CD14-positive monocyte (primary cell): ENCODE measurements around the gene ARF5. TPM values are rescaled to one million over a fixed set of nuclear protein-coding genes. Genes with fewer than 3 reads are reported as not detected.

Experiments used
- DNase-seq, 3 donors: peaks; one replicate each; pipeline ENCODE4 v3.0.0-alpha.2; 2011 to 2022
- H2AFZ ChIP-seq: 2 replicates; pipeline ENCODE4 v1.6.0; 2012; ENCODE audit warnings: mild to moderate bottlenecking, low read depth, low read length, inconsistent platforms; ENCODE audit not compliant: insufficient read depth, poor library complexity, severe bottlenecking
- H3K27ac ChIP-seq, 2 donors: 1 replicate in 1 of 2; 2 replicates in 1 of 2; pipeline ENCODE4 v1.5.1; 2012 to 2013; ENCODE audit warnings: low read length in 2 of 2, control low read depth in 1 of 2, inconsistent platforms in 1 of 2, low read depth in 1 of 2, mild to moderate bottlenecking in 1 of 2
- H3K27me3 ChIP-seq, 2 donors: one replicate each; pipeline versions ENCODE4 v1.6.0 to v1.6.1; 2011 to 2013; ENCODE audit warnings: low read length in 2 of 2; ENCODE audit not compliant: control insufficient read depth in 2 of 2, insufficient read depth in 2 of 2
- H3K36me3 ChIP-seq, 2 donors: replicated peaks in 1 of 2; 1 replicate in 1 of 2; 2 replicates in 1 of 2; pipeline versions ENCODE4 v1.5.1 to v1.6.1; 2012 to 2013; ENCODE audit warnings: low read length in 2 of 2, control low read depth in 1 of 2, inconsistent platforms in 1 of 2, mild to moderate bottlenecking in 1 of 2; ENCODE audit not compliant: insufficient read depth in 2 of 2, control insufficient read depth in 1 of 2
- H3K4me1 ChIP-seq, 2 donors: 1 replicate in 1 of 2; 2 replicates in 1 of 2; pipeline versions ENCODE4 v1.5.1 to v1.6.1; 2012 to 2013; ENCODE audit warnings: low read length in 2 of 2, control low read depth in 1 of 2, inconsistent platforms in 1 of 2, mild to moderate bottlenecking in 1 of 2, moderate library complexity in 1 of 2; ENCODE audit not compliant: insufficient read depth in 2 of 2, control insufficient read depth in 1 of 2
- H3K4me2 ChIP-seq: replicated peaks from 2 replicates; pipeline ENCODE3; 2012; ENCODE audit warnings: low read length, moderate library complexity, mild to moderate bottlenecking; ENCODE audit not compliant: poor library complexity, severe bottlenecking; ENCODE audit errors: extremely low read depth
- H3K4me3 ChIP-seq, 3 experiments: fragments of 200-600 bp in 1 of 3; sonication (generic) in 1 of 3; replicated peaks in 1 of 3; 1 replicate in 2 of 3; 2 replicates in 1 of 3; pipeline ENCODE4 v1.5.1; 2011 to 2013; ENCODE audit warnings: low read length in 3 of 3, mild to moderate bottlenecking in 3 of 3, control low read depth in 2 of 3, low read depth in 2 of 3, inconsistent platforms in 1 of 3, moderate library complexity in 1 of 3
- H3K79me2 ChIP-seq: 2 replicates; pipeline ENCODE4 v1.6.0; 2012; ENCODE audit warnings: mild to moderate bottlenecking, control low read depth, inconsistent platforms, low read length, moderate library complexity; ENCODE audit not compliant: insufficient read depth
- H3K9ac ChIP-seq: 2 replicates; pipeline ENCODE4 v1.6.0; 2017; ENCODE audit warnings: low read length, mild to moderate bottlenecking; ENCODE audit not compliant: insufficient read depth, poor library complexity, severe bottlenecking
- H3K9me3 ChIP-seq, 2 donors: replicated peaks in 1 of 2; 1 replicate in 1 of 2; 2 replicates in 1 of 2; pipeline versions ENCODE4 v1.5.1 to v1.6.1; 2012 to 2013; ENCODE audit warnings: low read length in 2 of 2, control low read depth in 1 of 2; ENCODE audit not compliant: control insufficient read depth in 1 of 2, insufficient read depth in 1 of 2
- H4K20me1 ChIP-seq: 2 replicates; pipeline ENCODE4 v1.6.0; 2012; ENCODE audit warnings: mild to moderate bottlenecking, low read length, control low read depth, moderate library complexity; ENCODE audit not compliant: insufficient read depth
- H3K27ac Mint-ChIP-seq, 7 donors: one replicate each; pipeline ENCODE4 v1.8.0; 2020; ENCODE audit warnings: mild to moderate bottlenecking in 7 of 7, mixed read lengths in 7 of 7, moderate library complexity in 6 of 7, inconsistent platforms in 2 of 7
- H3K27me3 Mint-ChIP-seq, 3 donors: one replicate each; pipeline ENCODE4 v1.8.0; 2021 to 2022; ENCODE audit warnings: low read depth in 3 of 3, mild to moderate bottlenecking in 3 of 3, mixed read lengths in 3 of 3, moderate library complexity in 3 of 3, inconsistent platforms in 1 of 3
- H3K36me3 Mint-ChIP-seq, 2 donors: one replicate each; pipeline ENCODE4 v1.8.0; 2020; ENCODE audit warnings: mixed read lengths in 2 of 2, inconsistent platforms in 1 of 2, mild to moderate bottlenecking in 1 of 2
- H3K4me1 Mint-ChIP-seq: one replicate; pipeline ENCODE4 v1.8.0; 2020; ENCODE audit warnings: mild to moderate bottlenecking, mixed read lengths
- H3K4me3 Mint-ChIP-seq, 2 donors: one replicate each; pipeline ENCODE4 v1.8.0; 2020; ENCODE audit warnings: mild to moderate bottlenecking in 2 of 2, mixed read lengths in 2 of 2, moderate library complexity in 1 of 2
- H3K9me3 Mint-ChIP-seq, 7 donors: one replicate each; pipeline ENCODE4 v1.8.0; 2020 to 2022; ENCODE audit warnings: mixed read lengths in 7 of 7, mild to moderate bottlenecking in 6 of 7, moderate library complexity in 6 of 7, inconsistent platforms in 2 of 7
- CTCF ChIP-seq: fragments of 200-600 bp; IDR thresholded peaks from one replicate; pipeline ENCODE4 v1.8.0; 2022; ENCODE audit warnings: antibody characterized with exemption, mild to moderate bottlenecking
- WGBS: methylation state at CpG from one replicate; pipeline ENCODE4 v1.1.5; 2013; ENCODE audit warnings: missing lambda C conversion rate; ENCODE audit not compliant: insufficient coverage; 5-methylcytosine and 5-hydroxymethylcytosine counted together
- intact Hi-C, 2 donors: fragments of 100-400 bp; cut with micrococcal nuclease; formaldehyde crosslinking; loops; one replicate each; pipeline versions ENCODE4 v1.15.0 to v1.15.1; 2023
- polyA plus RNA-seq, 3 donors: library from polyadenylated mRNA; depleted of rRNA in 1 of 3; unstranded in 2 of 3; stranded (reverse) in 1 of 3; fragments of 300-500 nt in 2 of 3; fragments of >200 nt in 1 of 3; fragmentation: Illumina TruSeq in 2 of 3; gene quantifications; 1 replicate in 2 of 3; 2 replicates in 1 of 3; pipeline ENCODE4 v1.2.3, GENCODE V29; 2012 to 2021

The ARF5 gene
- polyA plus RNA-seq, 3 donors = 278 to 408 (median 313) TPM

DNA sequence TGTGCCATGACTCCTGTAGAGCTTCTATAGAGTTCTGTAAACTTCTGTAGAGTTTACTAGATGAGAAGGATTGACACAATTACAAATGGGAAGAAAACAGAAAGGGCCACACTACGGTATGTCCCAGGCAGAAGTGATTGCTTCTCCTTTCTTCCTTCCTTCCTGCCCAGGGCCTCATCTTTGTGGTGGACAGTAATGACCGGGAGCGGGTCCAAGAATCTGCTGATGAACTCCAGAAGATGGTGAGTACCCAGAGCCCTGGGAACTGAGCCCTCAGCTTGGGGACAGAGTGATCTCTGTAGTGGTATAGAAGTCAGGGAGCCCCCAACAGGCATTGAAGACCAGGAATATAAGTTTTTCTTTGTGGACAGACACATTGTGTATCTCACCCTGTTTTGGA lies 1.7 kb downstream of the ARF5 start:
- Histone ChIP-seq H2AFZ (no peak overlapping the region), H3K4me3 (peak overlapping the region in 1 of 3 experiments; percentile 93), H3K9ac (no peak overlapping the region), H3K36me3 (peaks cover 15 to 17% of the 10 kb centered on the region in 2 donors), H3K27ac (peak overlapping the region in 1 of 2 donors; percentile 89), H3K4me1 (peaks cover 46 to 64% of the 10 kb centered on the region in 2 donors), H4K20me1 (peaks cover 4% of the 10 kb centered on the region), H3K9me3 (no peaks in the 10 kb centered on the region), H3K79me2 (peaks cover 15% of the 10 kb centered on the region), H3K4me2 (peak overlapping the region; percentile 90), H3K27me3 (no peaks in the 10 kb centered on the region)
- Mint-ChIP-seq H3K27ac (peak overlapping the region in 6 of 7 donors; percentile 91 to 98 (median 92)), H3K4me1 (peaks cover 52% of the 10 kb centered on the region), H3K36me3 (peaks cover 20 to 29% of the 10 kb centered on the region in 2 donors), H3K9me3 (peaks cover 0 to 4% (median 0%) of the 10 kb centered on the region in 7 donors), H3K4me3 (peak overlapping the region; percentile 96 to 99), H3K27me3 (peaks cover 0 to 4% (median 1%) of the 10 kb centered on the region in 3 donors)
- no peak for TF ChIP-seq CTCF
- WGBS = no CpG with 5 or more reads among the region's 3 CpGs
- DNase-seq = peak in 2 of 3 donors; percentile 30
- intact Hi-C loops = loop anchor here (2.0 to 5.0 kb wide), 3 partner anchors 61 to 198 kb away; partner anchors contain the start of genes ZNF800 (in 2 of the 2) and SND1 (in 1 of the 2)

DNA sequence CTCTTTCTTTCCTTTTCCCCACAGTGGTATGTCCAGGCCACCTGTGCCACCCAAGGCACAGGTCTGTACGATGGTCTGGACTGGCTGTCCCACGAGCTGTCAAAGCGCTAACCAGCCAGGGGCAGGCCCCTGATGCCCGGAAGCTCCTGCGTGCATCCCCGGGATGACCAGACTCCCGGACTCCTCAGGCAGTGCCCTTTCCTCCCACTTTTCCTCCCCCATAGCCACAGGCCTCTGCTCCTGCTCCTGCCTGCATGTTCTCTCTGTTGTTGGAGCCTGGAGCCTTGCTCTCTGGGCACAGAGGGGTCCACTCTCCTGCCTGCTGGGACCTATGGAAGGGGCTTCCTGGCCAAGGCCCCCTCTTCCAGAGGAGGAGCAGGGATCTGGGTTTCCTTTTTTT lies 3.0 kb downstream of the ARF5 start:
- H3K36me3 ChIP-seq = peaks cover 15 to 17% of the 10 kb centered on the region in 2 donors
- Mint-ChIP-seq H3K4me3 (no peak overlapping the region), H3K4me1 (peaks cover 57% of the 10 kb centered on the region), H3K9me3 (peaks cover 0 to 4% (median 0%) of the 10 kb centered on the region in 7 donors), H3K36me3 (peaks cover 20 to 29% of the 10 kb centered on the region in 2 donors), H3K27me3 (peaks cover 0 to 5% (median 1%) of the 10 kb centered on the region in 3 donors), H3K27ac (peak overlapping the region in 3 of 7 donors; percentile 56 to 70 (median 60))
- no peak for TF ChIP-seq CTCF
- 100% methylated on average over 3 of the region's 7 CpGs for WGBS
- DNase-seq = no peak
- H3K4me3 ChIP-seq = no peak overlapping the region
- intact Hi-C loops = no loop called here
- peaks cover 4% of the 10 kb centered on the region for H4K20me1 ChIP-seq
- no peak overlapping the region for H3K9ac ChIP-seq
- H3K9me3 ChIP-seq = no peaks in the 10 kb centered on the region
- H3K79me2 ChIP-seq = peaks cover 10% of the 10 kb centered on the region
- peaks cover 48 to 62% of the 10 kb centered on the region in 2 donors for H3K4me1 ChIP-seq
- H3K27ac ChIP-seq = no peak overlapping the region
- H3K27me3 ChIP-seq = no peaks in the 10 kb centered on the region
- no peak overlapping the region for H2AFZ ChIP-seq
- no peak overlapping the region for H3K4me2 ChIP-seq
